ENCODE measurements around the gene HTR5A.

HTR5A gene

GRCh38 chr7:155054761-155055160, 15.4 kb upstream of the HTR5A start:
- H3K36me3 ChIP-seq, result no peaks in the 10 kb centered on the region
- H3K27me3 ChIP-seq, result no peaks in the 10 kb centered on the region
- H3K4me3 ChIP-seq, result no peak overlapping the region
- H4K20me1 ChIP-seq, result no peaks in the 10 kb centered on the region
- no peak overlapping the region for H3K4me2 ChIP-seq
- no peaks in the 10 kb centered on the region for H3K4me1 ChIP-seq
- no peak overlapping the region for H3K27ac ChIP-seq
- H3K9ac ChIP-seq, result no peak overlapping the region
- no peaks in the 10 kb centered on the region for H3K9me3 ChIP-seq
- no peak for TF ChIP-seq Cebpa-rat (IDR thresholded peaks at IDR 0.05)

GRCh38 chr7:155057076-155057475, 13.0 kb upstream of the HTR5A start:
- Histone ChIP-seq H3K27me3 (no peaks in the 10 kb centered on the region), H3K36me3 (no peaks in the 10 kb centered on the region), H4K20me1 (no peaks in the 10 kb centered on the region), H3K4me1 (no peaks in the 10 kb centered on the region), H3K4me2 (no peak overlapping the region), H3K4me3 (no peak overlapping the region), H3K27ac (no peak overlapping the region), H3K9ac (no peak overlapping the region), H3K9me3 (no peaks in the 10 kb centered on the region)
- TF ChIP-seq Cebpa-rat (IDR thresholded peaks at IDR 0.05), result no peak

- no peak overlapping the region for H3K27ac ChIP-seq
- H3K4me2 ChIP-seq, result no peak overlapping the region
- H4K20me1 ChIP-seq, result no peaks in the 10 kb centered on the region
- H3K4me1 ChIP-seq, result no peaks in the 10 kb centered on the region
- H3K9me3 ChIP-seq, result no peaks in the 10 kb centered on the region
- no peak overlapping the region for H3K9ac ChIP-seq
- H3K36me3 ChIP-seq, result no peaks in the 10 kb centered on the region
- no peak for TF ChIP-seq Cebpa-rat (IDR thresholded peaks at IDR 0.05)
- no peak overlapping the region for H3K4me3 ChIP-seq
- no peaks in the 10 kb centered on the region for H3K27me3 ChIP-seq
These were observed 11.2 kb upstream of the HTR5A start for GRCh38 chr7:155058896-155059295.

GRCh38 chr7:155059703-155060102, 10.4 kb upstream of the HTR5A start:
- Histone ChIP-seq H3K27me3 (no peaks in the 10 kb centered on the region), H3K9me3 (no peaks in the 10 kb centered on the region), H3K4me2 (no peak overlapping the region), H4K20me1 (no peaks in the 10 kb centered on the region), H3K27ac (no peak overlapping the region), H3K4me1 (no peaks in the 10 kb centered on the region), H3K9ac (no peak overlapping the region), H3K4me3 (no peak overlapping the region), H3K36me3 (no peaks in the 10 kb centered on the region)
- TF ChIP-seq Cebpa-rat (IDR thresholded peaks at IDR 0.05), result no peak

- H3K27me3 ChIP-seq, result no peaks in the 10 kb centered on the region
- H3K9ac ChIP-seq, result no peak overlapping the region
- H3K36me3 ChIP-seq, result no peaks in the 10 kb centered on the region
- no peak overlapping the region for H3K27ac ChIP-seq
- no peak overlapping the region for H3K4me3 ChIP-seq
- H4K20me1 ChIP-seq, result no peaks in the 10 kb centered on the region
- no peaks in the 10 kb centered on the region for H3K4me1 ChIP-seq
- no peaks in the 10 kb centered on the region for H3K9me3 ChIP-seq
- no peak for TF ChIP-seq Cebpa-rat (IDR thresholded peaks at IDR 0.05)
- no peak overlapping the region for H3K4me2 ChIP-seq
These were observed 7.7 kb upstream of the HTR5A start for GRCh38 chr7:155062411-155062810.

- no peaks in the 10 kb centered on the region for H3K9me3 ChIP-seq
- no peaks in the 10 kb centered on the region for H3K27me3 ChIP-seq
- TF ChIP-seq Cebpa-rat (IDR thresholded peaks at IDR 0.05), result no peak
- H4K20me1 ChIP-seq, result no peaks in the 10 kb centered on the region
- H3K4me3 ChIP-seq, result no peak overlapping the region
- no peak overlapping the region for H3K27ac ChIP-seq
- no peaks in the 10 kb centered on the region for H3K36me3 ChIP-seq
- H3K4me2 ChIP-seq, result no peak overlapping the region
- H3K9ac ChIP-seq, result no peak overlapping the region
- H3K4me1 ChIP-seq, result no peaks in the 10 kb centered on the region
These were observed 5.9 kb upstream of the HTR5A start for GRCh38 chr7:155064186-155064585.

GRCh38 chr7:155066417-155066950, 3.6 kb upstream of the HTR5A start:
- no peak overlapping the region for H3K4me2 ChIP-seq
- peaks cover 5% of the 10 kb centered on the region; the same call in 1 of the 2 replicates for H3K4me1 ChIP-seq
- H3K9me3 ChIP-seq, result no peaks in the 10 kb centered on the region
- no peaks in the 10 kb centered on the region for H3K36me3 ChIP-seq
- H3K4me3 ChIP-seq, result no peak overlapping the region
- H4K20me1 ChIP-seq, result peaks cover 14% of the 10 kb centered on the region
- peaks cover 12% of the 10 kb centered on the region; the same call in 1 of the 2 replicates for H3K27me3 ChIP-seq
- no peak overlapping the region for H3K27ac ChIP-seq
- TF ChIP-seq Cebpa-rat (IDR thresholded peaks at IDR 0.05), result no peak
- no peak overlapping the region for H3K9ac ChIP-seq

GRCh38 chr7:155071121-155071651, 1.1 kb downstream of the HTR5A start:
- Histone ChIP-seq H3K4me2 (no peak overlapping the region), H3K9me3 (no peaks in the 10 kb centered on the region), H3K4me3 (no peak overlapping the region), H3K27me3 (peaks cover 12% of the 10 kb centered on the region; the same call in 1 of the 2 replicates), H3K36me3 (no peaks in the 10 kb centered on the region), H3K4me1 (peaks cover 5% of the 10 kb centered on the region; the same call in 1 of the 2 replicates), H4K20me1 (peaks cover 14% of the 10 kb centered on the region), H3K9ac (no peak overlapping the region), H3K27ac (no peak overlapping the region)
- no peak for TF ChIP-seq Cebpa-rat (IDR thresholded peaks at IDR 0.05)

- peaks cover 5% of the 10 kb centered on the region; the same call in 1 of the 2 replicates for H3K4me1 ChIP-seq
- no peaks in the 10 kb centered on the region for H3K9me3 ChIP-seq
- no peak for TF ChIP-seq Cebpa-rat (IDR thresholded peaks at IDR 0.05)
- H3K36me3 ChIP-seq, result no peaks in the 10 kb centered on the region
- peaks cover 14% of the 10 kb centered on the region for H4K20me1 ChIP-seq
- no peak overlapping the region for H3K27ac ChIP-seq
- H3K4me3 ChIP-seq, result no peak overlapping the region
- H3K4me2 ChIP-seq, result no peak overlapping the region
- peaks cover 12% of the 10 kb centered on the region; the same call in 1 of the 2 replicates for H3K27me3 ChIP-seq
- H3K9ac ChIP-seq, result no peak overlapping the region
These were observed 1.9 kb downstream of the HTR5A start for GRCh38 chr7:155071916-155072571.

- no peak overlapping the region for H3K27ac ChIP-seq
- no peaks in the 10 kb centered on the region for H3K9me3 ChIP-seq
- H3K4me2 ChIP-seq, result no peak overlapping the region
- peaks cover 12% of the 10 kb centered on the region; the same call in 1 of the 2 replicates for H3K27me3 ChIP-seq
- no peak for TF ChIP-seq Cebpa-rat (IDR thresholded peaks at IDR 0.05)
- H3K4me3 ChIP-seq, result no peak overlapping the region
- no peak overlapping the region for H3K9ac ChIP-seq
- H3K4me1 ChIP-seq, result peaks cover 5% of the 10 kb centered on the region; the same call in 1 of the 2 replicates
- H4K20me1 ChIP-seq, result peaks cover 14% of the 10 kb centered on the region
- H3K36me3 ChIP-seq, result no peaks in the 10 kb centered on the region
These were observed 3.8 kb downstream of the HTR5A start for GRCh38 chr7:155073922-155074321.

Measured in BLaER1 (cell line).